Keratinocyte (primary cell): ENCODE data around the gene ALK. TPM values are rescaled to one million over a fixed set of nuclear protein-coding genes. Genes with fewer than 3 reads are reported as not detected.

Experiments used
- DNase-seq: peaks from one replicate; pipeline ENCODE4 v3.0.0-alpha.2; 2011; ENCODE audit warnings: low read depth, missing footprints, low spot score
- FAIRE-seq: peaks from 2 replicates; lab custom pipeline; 2011; peaks lifted over from hg19 to GRCh38; lab: Jason Lieb, UNC
- H2AFZ ChIP-seq: 2 replicates; pipeline ENCODE4 v1.6.0; 2012; ENCODE audit warnings: low read length, control low read depth, inconsistent platforms; ENCODE audit not compliant: control insufficient read depth
- H3K27ac ChIP-seq: 2 replicates; pipeline ENCODE4 v1.5.1; 2011; ENCODE audit warnings: low read length; ENCODE audit not compliant: control insufficient read depth, insufficient read depth
- H3K27me3 ChIP-seq: 3 replicates; pipeline ENCODE4 v1.6.0; 2011; ENCODE audit warnings: low read length; ENCODE audit not compliant: control insufficient read depth, insufficient read depth; ENCODE audit errors: extremely low read depth
- H3K36me3 ChIP-seq, 2 experiments: 2 replicates in 1 of 2; 3 replicates in 1 of 2; pipeline ENCODE4 v1.5.1; 2011; ENCODE audit warnings: low read length in 2 of 2, mild to moderate bottlenecking in 1 of 2; ENCODE audit not compliant: control insufficient read depth in 2 of 2, insufficient read depth in 2 of 2; ENCODE audit errors: extremely low read depth in 1 of 2
- H3K4me1 ChIP-seq: 3 replicates; pipeline ENCODE4 v1.5.1; 2011; ENCODE audit warnings: low read length; ENCODE audit not compliant: control insufficient read depth, insufficient read depth; ENCODE audit errors: extremely low read depth
- H3K4me2 ChIP-seq: 3 replicates; pipeline ENCODE4 v1.6.0; 2011; ENCODE audit warnings: low read depth, low read length; ENCODE audit not compliant: control insufficient read depth, insufficient read depth; ENCODE audit errors: extremely low read depth
- H3K4me3 ChIP-seq, 3 experiments: fragments of 200-600 bp in 1 of 3; sonication (generic) in 1 of 3; 2 replicates in 2 of 3; 3 replicates in 1 of 3; pipeline ENCODE4 v1.5.1; 2011 to 2016; ENCODE audit warnings: low read length in 3 of 3, mild to moderate bottlenecking in 3 of 3, control low read depth in 2 of 3, inconsistent platforms in 1 of 3, low read depth in 1 of 3, mixed read lengths in 1 of 3, mixed run types in 1 of 3, moderate library complexity in 1 of 3; ENCODE audit not compliant: control insufficient read depth in 2 of 3, insufficient read depth in 2 of 3; ENCODE audit errors: extremely low read depth in 1 of 3
- H3K79me2 ChIP-seq: 2 replicates; pipeline ENCODE4 v1.6.0; 2012; ENCODE audit warnings: low read length; ENCODE audit not compliant: control insufficient read depth, insufficient read depth
- H3K9ac ChIP-seq: 3 replicates; pipeline ENCODE4 v1.6.0; 2011; ENCODE audit warnings: low read length; ENCODE audit not compliant: control insufficient read depth, insufficient read depth; ENCODE audit errors: extremely low read depth
- H3K9me1 ChIP-seq: 3 replicates; pipeline ENCODE4 v1.6.0; 2011; ENCODE audit warnings: low read length; ENCODE audit not compliant: control insufficient read depth, insufficient read depth; ENCODE audit errors: extremely low read depth
- H3K9me3 ChIP-seq: 2 replicates; pipeline ENCODE4 v1.5.1; 2012; ENCODE audit warnings: low read depth, low read length; ENCODE audit not compliant: control insufficient read depth
- H4K20me1 ChIP-seq: 3 replicates; pipeline ENCODE4 v1.6.0; 2011; ENCODE audit warnings: low read length; ENCODE audit not compliant: control insufficient read depth, insufficient read depth; ENCODE audit errors: extremely low read depth
- EZH2 ChIP-seq: IDR thresholded peaks from one replicate; pipeline ENCODE4 v1.6.1; 2012; ENCODE audit warnings: inconsistent platforms, mild to moderate bottlenecking, low read length, moderate library complexity
- dilution Hi-C: fragments of 300-500 bp; cut with MboI; formaldehyde crosslinking; loops from one replicate; pipeline ENCODE4 v1.7.0; 2020; ENCODE audit warnings: low sequenced_read_pairs; ENCODE audit not compliant: extremely low pct_ligation_motif_present
- polyA plus RNA-seq, 5 experiments: library from polyadenylated mRNA; depleted of rRNA in 3 of 5; stranded (reverse) in 3 of 5; stranded (forward) in 1 of 5; unstranded in 1 of 5; fragments of >200 nt; gene quantifications; 1 replicate in 1 of 5; 2 replicates in 3 of 5; 3 replicates in 1 of 5; pipeline versions ENCODE4 v1.2.1 to v1.2.3, GENCODE V29; 2011 to 2012; ENCODE audit warnings: missing spikeins in 2 of 5, low read depth in 1 of 5, low replicate concordance in 1 of 5
- TF ChIP-seq, protein P1 (sequence below), 3 experiments: IDR thresholded peaks in 1 of 3; conservative IDR thresholded peaks in 1 of 3; optimal IDR thresholded peaks in 1 of 3; 2 replicates in 2 of 3; 3 replicates in 1 of 3; pipeline versions ENCODE3 to v1.5.1; 2011; ENCODE audit warnings: low read length in 3 of 3, mild to moderate bottlenecking in 3 of 3, moderate library complexity in 2 of 3, control low read depth in 1 of 3, inconsistent platforms in 1 of 3; ENCODE audit not compliant: insufficient read depth in 2 of 3; ENCODE audit errors: extremely low read depth in 1 of 3

ALK gene
- polyA plus RNA-seq, 1 donor (not counting 4 experiments of a cell fraction or from before 2014, with no cell fraction given) = not detected

DNA sequence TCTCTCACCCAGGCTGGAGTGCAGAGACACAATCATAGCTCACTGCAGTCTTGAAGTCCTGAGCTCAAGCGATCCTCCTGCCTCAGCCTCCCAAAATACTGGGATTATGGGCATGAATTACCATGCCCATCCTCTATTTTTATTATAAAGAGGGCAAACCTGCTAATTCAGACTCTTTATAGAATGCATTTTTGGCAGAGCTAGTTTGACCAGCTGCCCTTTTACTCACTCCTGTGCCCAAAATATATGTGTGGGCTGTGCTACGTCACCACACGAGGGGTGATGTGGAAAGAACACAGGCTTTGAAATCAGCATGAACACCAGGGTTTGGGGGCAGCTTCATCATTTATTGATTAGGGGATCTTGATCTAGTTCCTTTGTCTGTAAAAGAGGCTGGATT, 668.4 kb downstream of the ALK start:
- TF ChIP-seq EZH2 = no peak
- TF ChIP-seq, protein P1, sequence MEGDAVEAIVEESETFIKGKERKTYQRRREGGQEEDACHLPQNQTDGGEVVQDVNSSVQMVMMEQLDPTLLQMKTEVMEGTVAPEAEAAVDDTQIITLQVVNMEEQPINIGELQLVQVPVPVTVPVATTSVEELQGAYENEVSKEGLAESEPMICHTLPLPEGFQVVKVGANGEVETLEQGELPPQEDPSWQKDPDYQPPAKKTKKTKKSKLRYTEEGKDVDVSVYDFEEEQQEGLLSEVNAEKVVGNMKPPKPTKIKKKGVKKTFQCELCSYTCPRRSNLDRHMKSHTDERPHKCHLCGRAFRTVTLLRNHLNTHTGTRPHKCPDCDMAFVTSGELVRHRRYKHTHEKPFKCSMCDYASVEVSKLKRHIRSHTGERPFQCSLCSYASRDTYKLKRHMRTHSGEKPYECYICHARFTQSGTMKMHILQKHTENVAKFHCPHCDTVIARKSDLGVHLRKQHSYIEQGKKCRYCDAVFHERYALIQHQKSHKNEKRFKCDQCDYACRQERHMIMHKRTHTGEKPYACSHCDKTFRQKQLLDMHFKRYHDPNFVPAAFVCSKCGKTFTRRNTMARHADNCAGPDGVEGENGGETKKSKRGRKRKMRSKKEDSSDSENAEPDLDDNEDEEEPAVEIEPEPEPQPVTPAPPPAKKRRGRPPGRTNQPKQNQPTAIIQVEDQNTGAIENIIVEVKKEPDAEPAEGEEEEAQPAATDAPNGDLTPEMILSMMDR (optimal IDR thresholded peaks at IDR 0.05 in 1 of 3, IDR thresholded peaks at IDR 0.05 in 1 of 3, conservative IDR thresholded peaks at IDR 0.05 in 1 of 3; ENCODE audit: extremely low read depth in 1 of 3, insufficient read depth in 2 of 3, low read length in 3 of 3) = no peak
- dilution Hi-C loops = no loop called here

DNA sequence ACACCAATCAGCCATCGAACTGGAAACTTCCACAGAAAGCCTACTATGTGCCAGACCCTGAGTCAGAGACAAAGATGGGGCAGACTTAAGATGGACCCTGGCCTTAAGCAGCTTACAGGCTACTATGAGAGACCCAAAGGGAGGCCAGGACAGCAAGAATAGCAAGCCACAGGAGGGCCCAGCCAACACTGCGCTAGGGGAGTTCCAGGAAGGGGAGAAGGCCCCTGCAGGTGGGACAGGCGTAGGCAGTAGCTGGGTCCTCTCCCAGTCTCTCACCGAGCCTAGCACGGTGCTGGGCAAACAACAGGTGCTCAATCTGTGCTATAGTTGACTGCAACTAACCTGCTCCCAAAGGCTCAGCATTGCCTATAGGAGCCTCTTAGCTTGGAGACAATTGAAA, 670.0 kb downstream of the ALK start:
- no peak overlapping the region for H3K4me2 ChIP-seq
- no peak for FAIRE-seq
- H3K36me3 ChIP-seq = no peaks in the 10 kb centered on the region

More for the DNA sequence above, 668.4 kb downstream of the ALK start:
- Histone ChIP-seq H3K79me2 (no peaks in the 10 kb centered on the region), H3K27me3 (peaks cover 8% of the 10 kb centered on the region), H3K36me3 (no peaks in the 10 kb centered on the region), H3K9me1 (no peaks in the 10 kb centered on the region), H3K9ac (no peak overlapping the region), H3K27ac (no peak overlapping the region), H2AFZ (no peak overlapping the region), H3K4me2 (no peak overlapping the region), H3K9me3 (no peaks in the 10 kb centered on the region), H4K20me1 (no peaks in the 10 kb centered on the region), H3K4me3 (no peak overlapping the region), H3K4me1 (no peaks in the 10 kb centered on the region)
- FAIRE-seq = no peak
- no peak for DNase-seq

More for the DNA sequence above, 670.0 kb downstream of the ALK start:
- H3K9ac ChIP-seq = no peak overlapping the region
- no peaks in the 10 kb centered on the region for H4K20me1 ChIP-seq
- TF ChIP-seq, protein P1 (optimal IDR thresholded peaks at IDR 0.05 in 1 of 3, IDR thresholded peaks at IDR 0.05 in 1 of 3, conservative IDR thresholded peaks at IDR 0.05 in 1 of 3; ENCODE audit: extremely low read depth in 1 of 3, insufficient read depth in 2 of 3, low read length in 3 of 3) = no peak
- TF ChIP-seq EZH2 = no peak
- H3K4me3 ChIP-seq = no peak overlapping the region
- peaks cover 8% of the 10 kb centered on the region for H3K27me3 ChIP-seq
- no peaks in the 10 kb centered on the region for H3K4me1 ChIP-seq
- H3K9me3 ChIP-seq = no peaks in the 10 kb centered on the region
- H3K9me1 ChIP-seq = no peaks in the 10 kb centered on the region
- H3K27ac ChIP-seq = no peak overlapping the region
- dilution Hi-C loops = no loop called here
- no peak for DNase-seq
- H3K79me2 ChIP-seq = no peaks in the 10 kb centered on the region
- no peak overlapping the region for H2AFZ ChIP-seq
